ENCODE data around the gene ZBTB16. TPM values are rescaled to one million over a fixed set of nuclear protein-coding genes. Genes with fewer than 3 reads are reported as not detected.
"Not testable (repeated sequence)": the region's sequence is repeated elsewhere in the genome, so short reads cannot be mapped to it uniquely, and the experiment has no call there.

ZBTB16 gene
- total RNA-seq, 2 donors from 2014 or later, result 6.1 to 10.6 TPM

GRCh38 chr11:114033572-114033971 lies 25.9 kb upstream of the ZBTB16 start:
- H3K9me3 Mint-ChIP-seq, result no peaks in the 10 kb centered on the region
- H3K4me3 Mint-ChIP-seq, result no peak overlapping the region
- peaks cover 7% of the 10 kb centered on the region for H3K27me3 Mint-ChIP-seq
- ATAC-seq (replicated peaks), result no peak
- no peaks in the 10 kb centered on the region for H3K36me3 Mint-ChIP-seq (ENCODE audit: low read depth)
- H3K27ac Mint-ChIP-seq, result no peak overlapping the region
- H3K4me1 Mint-ChIP-seq, result no peaks in the 10 kb centered on the region

GRCh38 chr11:114034956-114035355 lies 24.6 kb upstream of the ZBTB16 start:
- H3K4me1 Mint-ChIP-seq, result no peaks in the 10 kb centered on the region
- H3K9me3 Mint-ChIP-seq, result no peaks in the 10 kb centered on the region
- H3K4me3 Mint-ChIP-seq, result no peak overlapping the region

GRCh38 chr11:114036147-114036811 lies 23.2 kb upstream of the ZBTB16 start:
- peak; percentile 91 for ATAC-seq (replicated peaks)
- Mint-ChIP-seq H3K4me3 (peak overlapping the region; percentile 13), H3K27ac (no peak overlapping the region), H3K27me3 (peaks cover 3% of the 10 kb centered on the region), H3K4me1 (no peaks in the 10 kb centered on the region), H3K9me3 (no peaks in the 10 kb centered on the region), H3K36me3 (ENCODE audit: low read depth) (no peaks in the 10 kb centered on the region)

More at GRCh38 chr11:114034956-114035355, 24.6 kb upstream of the ZBTB16 start:
- no peaks in the 10 kb centered on the region for H3K36me3 Mint-ChIP-seq (ENCODE audit: low read depth)
- no peak for ATAC-seq (replicated peaks)
- peaks cover 7% of the 10 kb centered on the region for H3K27me3 Mint-ChIP-seq
- H3K27ac Mint-ChIP-seq, result no peak overlapping the region

GRCh38 chr11:114036958-114037357 lies 22.6 kb upstream of the ZBTB16 start:
- no peak overlapping the region for H3K27ac Mint-ChIP-seq

GRCh38 chr11:114039551-114039950 lies 20.0 kb upstream of the ZBTB16 start:
- Mint-ChIP-seq H3K36me3 (ENCODE audit: low read depth) (no peaks in the 10 kb centered on the region), H3K4me1 (peaks cover 12% of the 10 kb centered on the region), H3K27ac (no peak overlapping the region), H3K9me3 (no peaks in the 10 kb centered on the region), H3K27me3 (peaks cover 2% of the 10 kb centered on the region), H3K4me3 (no peak overlapping the region)
- no peak for ATAC-seq (replicated peaks)

More at GRCh38 chr11:114036958-114037357, 22.6 kb upstream of the ZBTB16 start:
- no peak for ATAC-seq (replicated peaks)
- no peaks in the 10 kb centered on the region for H3K9me3 Mint-ChIP-seq
- H3K27me3 Mint-ChIP-seq, result peaks cover 3% of the 10 kb centered on the region
- H3K4me3 Mint-ChIP-seq, result peak overlapping the region; percentile 13
- no peaks in the 10 kb centered on the region for H3K4me1 Mint-ChIP-seq
- H3K36me3 Mint-ChIP-seq (ENCODE audit: low read depth), result no peaks in the 10 kb centered on the region

GRCh38 chr11:114040706-114041211 lies 18.8 kb upstream of the ZBTB16 start:
- no peaks in the 10 kb centered on the region for H3K9me3 Mint-ChIP-seq
- H3K36me3 Mint-ChIP-seq (ENCODE audit: low read depth), result no peaks in the 10 kb centered on the region
- no peak overlapping the region for H3K27ac Mint-ChIP-seq
- H3K4me1 Mint-ChIP-seq, result peaks cover 16% of the 10 kb centered on the region
- H3K4me3 Mint-ChIP-seq, result no peak overlapping the region
- H3K27me3 Mint-ChIP-seq, result no peaks in the 10 kb centered on the region
- ATAC-seq (replicated peaks), result no peak

GRCh38 chr11:114042234-114042633 lies 17.3 kb upstream of the ZBTB16 start:
- Mint-ChIP-seq H3K4me3 (no peak overlapping the region), H3K4me1 (peaks cover 16% of the 10 kb centered on the region), H3K27me3 (no peaks in the 10 kb centered on the region), H3K36me3 (ENCODE audit: low read depth) (no peaks in the 10 kb centered on the region), H3K27ac (no peak overlapping the region), H3K9me3 (no peaks in the 10 kb centered on the region)
- ATAC-seq (replicated peaks), result no peak

- peak overlapping the region; percentile 55 for H3K27ac Mint-ChIP-seq
Observed at GRCh38 chr11:114044042-114044871, 15.3 kb upstream of the ZBTB16 start.

GRCh38 chr11:114047327-114047726 lies 12.2 kb upstream of the ZBTB16 start:
- no peaks in the 10 kb centered on the region for H3K27me3 Mint-ChIP-seq
- peaks cover 13% of the 10 kb centered on the region for H3K4me1 Mint-ChIP-seq
- H3K9me3 Mint-ChIP-seq, result no peaks in the 10 kb centered on the region
- H3K36me3 Mint-ChIP-seq (ENCODE audit: low read depth), result no peaks in the 10 kb centered on the region
- no peak overlapping the region for H3K4me3 Mint-ChIP-seq
- no peak for ATAC-seq (replicated peaks)
- H3K27ac Mint-ChIP-seq, result no peak overlapping the region

More at GRCh38 chr11:114044042-114044871, 15.3 kb upstream of the ZBTB16 start:
- ATAC-seq (replicated peaks), result peak; percentile 86
- Mint-ChIP-seq H3K9me3 (no peaks in the 10 kb centered on the region), H3K27me3 (no peaks in the 10 kb centered on the region), H3K36me3 (ENCODE audit: low read depth) (no peaks in the 10 kb centered on the region), H3K4me1 (peaks cover 16% of the 10 kb centered on the region), H3K4me3 (peak overlapping the region; percentile 26)

GRCh38 chr11:114049050-114049449 lies 10.5 kb upstream of the ZBTB16 start:
- no peak overlapping the region for H3K27ac Mint-ChIP-seq
- H3K4me3 Mint-ChIP-seq, result no peak overlapping the region
- no peaks in the 10 kb centered on the region for H3K27me3 Mint-ChIP-seq
- no peaks in the 10 kb centered on the region for H3K36me3 Mint-ChIP-seq (ENCODE audit: low read depth)
- no peak for ATAC-seq (replicated peaks)
- no peaks in the 10 kb centered on the region for H3K9me3 Mint-ChIP-seq
- H3K4me1 Mint-ChIP-seq, result peaks cover 9% of the 10 kb centered on the region

GRCh38 chr11:114049766-114050165 lies 9.7 kb upstream of the ZBTB16 start:
- not testable (repeated sequence) for H3K4me1 Mint-ChIP-seq; ATAC-seq (replicated peaks); H3K36me3 Mint-ChIP-seq (ENCODE audit: low read depth); H3K27me3 Mint-ChIP-seq; H3K4me3 Mint-ChIP-seq; H3K9me3 Mint-ChIP-seq; H3K27ac Mint-ChIP-seq

GRCh38 chr11:114050258-114050927 lies 9.1 kb upstream of the ZBTB16 start:
- H3K36me3 Mint-ChIP-seq (ENCODE audit: low read depth), result no peaks in the 10 kb centered on the region
- no peak overlapping the region for H3K27ac Mint-ChIP-seq
- H3K9me3 Mint-ChIP-seq, result no peaks in the 10 kb centered on the region
- H3K4me1 Mint-ChIP-seq, result no peaks in the 10 kb centered on the region
- no peak overlapping the region for H3K4me3 Mint-ChIP-seq
- H3K27me3 Mint-ChIP-seq, result no peaks in the 10 kb centered on the region
- no peak for ATAC-seq (replicated peaks)

- Mint-ChIP-seq H3K27ac (no peak overlapping the region), H3K4me1 (no peaks in the 10 kb centered on the region), H3K9me3 (no peaks in the 10 kb centered on the region), H3K36me3 (ENCODE audit: low read depth) (no peaks in the 10 kb centered on the region), H3K27me3 (peaks cover 3% of the 10 kb centered on the region), H3K4me3 (no peak overlapping the region)
- no peak for ATAC-seq (replicated peaks)
Observed at GRCh38 chr11:114051558-114051957, 8.0 kb upstream of the ZBTB16 start.

- H3K27ac Mint-ChIP-seq, result no peak overlapping the region
- no peak for ATAC-seq (replicated peaks)
- no peaks in the 10 kb centered on the region for H3K9me3 Mint-ChIP-seq
- no peaks in the 10 kb centered on the region for H3K4me1 Mint-ChIP-seq
- no peak overlapping the region for H3K4me3 Mint-ChIP-seq
- H3K27me3 Mint-ChIP-seq, result peaks cover 9% of the 10 kb centered on the region
- H3K36me3 Mint-ChIP-seq (ENCODE audit: low read depth), result no peaks in the 10 kb centered on the region
Observed at GRCh38 chr11:114052160-114052559, 7.4 kb upstream of the ZBTB16 start.

Data from activated T-helper 17 cell treated with anti-CD3 and anti-CD28 coated beads, Interleukin-2, amount 50 U/mL, for 72 hours (primary cell).